Measurements from ENCODE around the gene RALGPS2.

The RALGPS2 gene

GRCh38 chr1:178862416-178862815 lies 137.4 kb downstream of the RALGPS2 start:
- Histone ChIP-seq H3K9me3 (ENCODE audit: control insufficient read depth, insufficient read depth, low read length) (no peaks in the 10 kb centered on the region), H3K36me3 (ENCODE audit: control insufficient read depth, insufficient read depth, low read length) (no peaks in the 10 kb centered on the region), H3K27me3 (ENCODE audit: control insufficient read depth, insufficient read depth, low read length) (no peaks in the 10 kb centered on the region), H3K27ac (ENCODE audit: low read length) (no peak overlapping the region), H3K4me3 (ENCODE audit: low read length) (no peak overlapping the region), H3K4me1 (ENCODE audit: control insufficient read depth, insufficient read depth, low read length) (no peaks in the 10 kb centered on the region)
- 100% methylated on average over 1 of the region's 3 CpGs for WGBS (ENCODE audit: insufficient coverage, insufficient read length)
- DNase-seq (ENCODE audit: low read depth, low spot score), result no peak

DNA sequence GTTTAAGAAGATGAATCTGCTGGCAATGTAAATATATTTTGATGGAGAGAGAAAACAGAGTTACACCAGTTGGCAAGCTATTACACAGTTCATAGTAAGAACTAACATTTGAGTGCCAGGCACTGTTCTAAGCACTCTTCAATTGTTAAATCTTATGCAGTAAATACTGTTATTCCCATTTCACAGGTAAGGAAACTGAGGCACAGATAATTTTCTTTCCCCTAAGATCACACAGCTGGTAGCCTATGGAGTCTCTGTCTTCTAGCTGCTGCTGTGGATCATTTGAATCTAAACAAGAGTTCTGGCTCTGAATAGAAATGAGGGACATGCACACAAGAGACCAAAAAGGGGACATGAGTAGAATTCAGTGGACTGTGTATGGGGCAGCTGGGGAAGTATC lies 137.8 kb downstream of the RALGPS2 start:
- Histone ChIP-seq H3K4me1 (ENCODE audit: control insufficient read depth, insufficient read depth, low read length) (no peaks in the 10 kb centered on the region), H3K36me3 (ENCODE audit: control insufficient read depth, insufficient read depth, low read length) (no peaks in the 10 kb centered on the region), H3K4me3 (ENCODE audit: low read length) (no peak overlapping the region), H3K27me3 (ENCODE audit: control insufficient read depth, insufficient read depth, low read length) (no peaks in the 10 kb centered on the region), H3K27ac (ENCODE audit: low read length) (no peak overlapping the region), H3K9me3 (ENCODE audit: control insufficient read depth, insufficient read depth, low read length) (no peaks in the 10 kb centered on the region)
- no peak for DNase-seq (ENCODE audit: low read depth, low spot score)

DNA sequence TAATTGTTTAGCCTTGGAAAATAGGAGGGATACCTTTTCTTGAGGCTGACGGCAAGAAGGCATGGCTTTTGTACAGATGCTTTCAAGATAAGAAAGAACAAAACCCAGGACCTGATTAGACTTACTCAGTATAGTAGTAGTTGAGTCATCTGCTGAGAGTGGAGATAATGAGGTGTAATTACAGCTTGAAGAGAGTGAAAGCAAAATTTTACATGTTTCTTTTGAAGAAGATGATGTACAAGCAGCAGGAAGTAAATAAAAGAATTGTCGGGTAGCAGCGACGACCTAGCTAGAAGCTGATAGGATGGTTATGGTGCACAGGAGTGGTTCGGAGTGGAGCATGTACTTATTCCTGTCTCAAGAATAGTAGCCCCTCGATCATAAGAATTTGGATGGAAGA lies 139.3 kb downstream of the RALGPS2 start:
- H3K4me1 ChIP-seq (ENCODE audit: control insufficient read depth, insufficient read depth, low read length), result no peaks in the 10 kb centered on the region
- DNase-seq (ENCODE audit: low read depth, low spot score), result no peak
- no peak overlapping the region for H3K27ac ChIP-seq (ENCODE audit: low read length)
- H3K9me3 ChIP-seq (ENCODE audit: control insufficient read depth, insufficient read depth, low read length), result no peaks in the 10 kb centered on the region
- H3K27me3 ChIP-seq (ENCODE audit: control insufficient read depth, insufficient read depth, low read length), result no peaks in the 10 kb centered on the region
- H3K36me3 ChIP-seq (ENCODE audit: control insufficient read depth, insufficient read depth, low read length), result no peaks in the 10 kb centered on the region
- no peak overlapping the region for H3K4me3 ChIP-seq (ENCODE audit: low read length)
- WGBS (ENCODE audit: insufficient coverage, insufficient read length), result no CpG with 5 or more reads among the region's 6 CpGs

GRCh38 chr1:178867670-178868069 lies 142.6 kb downstream of the RALGPS2 start:
- no peak for DNase-seq (ENCODE audit: low read depth, low spot score)
- WGBS (ENCODE audit: insufficient coverage, insufficient read length), result no CpG with 5 or more reads among the region's 5 CpGs
- H3K4me3 ChIP-seq (ENCODE audit: low read length), result no peak overlapping the region

GRCh38 chr1:178868706-178869105 lies 143.7 kb downstream of the RALGPS2 start:
- DNase-seq (ENCODE audit: low read depth, low spot score), result no peak
- Histone ChIP-seq H3K4me3 (ENCODE audit: low read length) (no peak overlapping the region), H3K9me3 (ENCODE audit: control insufficient read depth, insufficient read depth, low read length) (no peaks in the 10 kb centered on the region), H3K27ac (ENCODE audit: low read length) (no peak overlapping the region), H3K27me3 (ENCODE audit: control insufficient read depth, insufficient read depth, low read length) (no peaks in the 10 kb centered on the region), H3K4me1 (ENCODE audit: control insufficient read depth, insufficient read depth, low read length) (no peaks in the 10 kb centered on the region), H3K36me3 (ENCODE audit: control insufficient read depth, insufficient read depth, low read length) (no peaks in the 10 kb centered on the region)
- WGBS (ENCODE audit: insufficient coverage, insufficient read length), result no CpG with 5 or more reads among the region's 1 CpG

More at GRCh38 chr1:178867670-178868069, 142.6 kb downstream of the RALGPS2 start:
- H3K27ac ChIP-seq (ENCODE audit: low read length), result no peak overlapping the region
- no peaks in the 10 kb centered on the region for H3K27me3 ChIP-seq (ENCODE audit: control insufficient read depth, insufficient read depth, low read length)
- no peaks in the 10 kb centered on the region for H3K4me1 ChIP-seq (ENCODE audit: control insufficient read depth, insufficient read depth, low read length)
- H3K36me3 ChIP-seq (ENCODE audit: control insufficient read depth, insufficient read depth, low read length), result no peaks in the 10 kb centered on the region
- H3K9me3 ChIP-seq (ENCODE audit: control insufficient read depth, insufficient read depth, low read length), result no peaks in the 10 kb centered on the region

- no peaks in the 10 kb centered on the region for H3K27me3 ChIP-seq (ENCODE audit: control insufficient read depth, insufficient read depth, low read length)
- DNase-seq (ENCODE audit: low read depth, low spot score), result no peak
- H3K36me3 ChIP-seq (ENCODE audit: control insufficient read depth, insufficient read depth, low read length), result no peaks in the 10 kb centered on the region
- H3K9me3 ChIP-seq (ENCODE audit: control insufficient read depth, insufficient read depth, low read length), result no peaks in the 10 kb centered on the region
- no peaks in the 10 kb centered on the region for H3K4me1 ChIP-seq (ENCODE audit: control insufficient read depth, insufficient read depth, low read length)
- no peak overlapping the region for H3K27ac ChIP-seq (ENCODE audit: low read length)
- no peak overlapping the region for H3K4me3 ChIP-seq (ENCODE audit: low read length)
- WGBS (ENCODE audit: insufficient coverage, insufficient read length), result no CpG with 5 or more reads among the region's 3 CpGs
Measured at GRCh38 chr1:178869119-178869697, 144.2 kb downstream of the RALGPS2 start.

- no peak overlapping the region for H3K27ac ChIP-seq (ENCODE audit: low read length)
- no CpG with 5 or more reads among the region's 1 CpG for WGBS (ENCODE audit: insufficient coverage, insufficient read length)
- no peak for DNase-seq (ENCODE audit: low read depth, low spot score)
- H3K4me1 ChIP-seq (ENCODE audit: control insufficient read depth, insufficient read depth, low read length), result no peaks in the 10 kb centered on the region
- no peaks in the 10 kb centered on the region for H3K27me3 ChIP-seq (ENCODE audit: control insufficient read depth, insufficient read depth, low read length)
- no peaks in the 10 kb centered on the region for H3K36me3 ChIP-seq (ENCODE audit: control insufficient read depth, insufficient read depth, low read length)
- H3K4me3 ChIP-seq (ENCODE audit: low read length), result no peak overlapping the region
- no peaks in the 10 kb centered on the region for H3K9me3 ChIP-seq (ENCODE audit: control insufficient read depth, insufficient read depth, low read length)
Measured at GRCh38 chr1:178870221-178870620, 145.2 kb downstream of the RALGPS2 start.

GRCh38 chr1:178870944-178871343 lies 145.9 kb downstream of the RALGPS2 start, which contains the start of gene ANGPTL1:
Gene ANGPTL1, minus strand, starts transcription at chr1:178871077. Its CDS starts 5,301 bp downstream, at chr1:178865776.
- Histone ChIP-seq H3K9me3 (ENCODE audit: control insufficient read depth, insufficient read depth, low read length) (no peaks in the 10 kb centered on the region), H3K27ac (ENCODE audit: low read length) (no peak within 1 kb of the TSS), H3K36me3 (ENCODE audit: control insufficient read depth, insufficient read depth, low read length) (no peaks in the 10 kb centered on the region), H3K4me3 (ENCODE audit: low read length) (no peak within 1 kb of the TSS), H3K4me1 (ENCODE audit: control insufficient read depth, insufficient read depth, low read length) (no peaks in the 10 kb centered on the region), H3K27me3 (ENCODE audit: control insufficient read depth, insufficient read depth, low read length) (no peaks in the 10 kb centered on the region)
- no peak for DNase-seq (ENCODE audit: low read depth, low spot score)
- no CpG with 5 or more reads among the region's 4 CpGs for WGBS (ENCODE audit: insufficient coverage, insufficient read length)

- Histone ChIP-seq H3K36me3 (ENCODE audit: control insufficient read depth, insufficient read depth, low read length) (no peaks in the 10 kb centered on the region), H3K4me3 (ENCODE audit: low read length) (no peak overlapping the region), H3K4me1 (ENCODE audit: control insufficient read depth, insufficient read depth, low read length) (no peaks in the 10 kb centered on the region), H3K9me3 (ENCODE audit: control insufficient read depth, insufficient read depth, low read length) (no peaks in the 10 kb centered on the region), H3K27me3 (ENCODE audit: control insufficient read depth, insufficient read depth, low read length) (no peaks in the 10 kb centered on the region), H3K27ac (ENCODE audit: low read length) (no peak overlapping the region)
- no peak for DNase-seq (ENCODE audit: low read depth, low spot score)
Measured at GRCh38 chr1:178871551-178872320, 146.7 kb downstream of the RALGPS2 start.

DNA sequence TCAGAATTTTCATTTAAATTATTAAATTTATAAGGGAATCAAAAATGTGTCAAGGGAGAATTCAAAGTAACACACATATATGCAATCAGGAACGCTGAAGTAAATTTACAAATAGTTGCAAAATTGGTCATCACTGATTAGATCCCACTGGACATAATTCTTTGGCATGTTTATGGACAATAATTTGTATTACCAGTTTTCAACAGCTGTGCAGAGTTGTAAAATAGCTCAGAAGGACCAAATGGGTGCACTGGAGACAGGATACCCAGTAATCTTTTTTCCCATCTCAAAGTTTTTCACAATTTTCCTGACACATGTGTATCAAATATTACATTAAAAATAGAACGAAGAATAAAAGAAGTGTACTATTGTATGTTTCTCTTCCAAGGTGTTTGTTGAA lies 149.9 kb downstream of the RALGPS2 start:
- no CpG with 5 or more reads among the region's 2 CpGs for WGBS (ENCODE audit: insufficient coverage, insufficient read length)
- Histone ChIP-seq H3K27me3 (ENCODE audit: control insufficient read depth, insufficient read depth, low read length) (no peaks in the 10 kb centered on the region), H3K27ac (ENCODE audit: low read length) (no peak overlapping the region), H3K9me3 (ENCODE audit: control insufficient read depth, insufficient read depth, low read length) (no peaks in the 10 kb centered on the region), H3K4me1 (ENCODE audit: control insufficient read depth, insufficient read depth, low read length) (no peaks in the 10 kb centered on the region), H3K4me3 (ENCODE audit: low read length) (no peak overlapping the region), H3K36me3 (ENCODE audit: control insufficient read depth, insufficient read depth, low read length) (no peaks in the 10 kb centered on the region)
- DNase-seq (ENCODE audit: low read depth, low spot score), result no peak

- no peak for DNase-seq (ENCODE audit: low read depth, low spot score)
- no peaks in the 10 kb centered on the region for H3K36me3 ChIP-seq (ENCODE audit: control insufficient read depth, insufficient read depth, low read length)
- H3K4me3 ChIP-seq (ENCODE audit: low read length), result no peak overlapping the region
- H3K27me3 ChIP-seq (ENCODE audit: control insufficient read depth, insufficient read depth, low read length), result no peaks in the 10 kb centered on the region
- H3K9me3 ChIP-seq (ENCODE audit: control insufficient read depth, insufficient read depth, low read length), result no peaks in the 10 kb centered on the region
- no peaks in the 10 kb centered on the region for H3K4me1 ChIP-seq (ENCODE audit: control insufficient read depth, insufficient read depth, low read length)
- H3K27ac ChIP-seq (ENCODE audit: low read length), result no peak overlapping the region
Measured at GRCh38 chr1:178875936-178876335, 150.9 kb downstream of the RALGPS2 start.

All from iPS DF 6.9 (cell line).